Iris pigment epithelial cell (primary cell): ENCODE measurements around the gene HBB.

Experiments used
- DNase-seq: peaks from one replicate; pipeline ENCODE4 v3.0.0-alpha.2; 2011; ENCODE audit warnings: low read depth

Gene HBB

DNA sequence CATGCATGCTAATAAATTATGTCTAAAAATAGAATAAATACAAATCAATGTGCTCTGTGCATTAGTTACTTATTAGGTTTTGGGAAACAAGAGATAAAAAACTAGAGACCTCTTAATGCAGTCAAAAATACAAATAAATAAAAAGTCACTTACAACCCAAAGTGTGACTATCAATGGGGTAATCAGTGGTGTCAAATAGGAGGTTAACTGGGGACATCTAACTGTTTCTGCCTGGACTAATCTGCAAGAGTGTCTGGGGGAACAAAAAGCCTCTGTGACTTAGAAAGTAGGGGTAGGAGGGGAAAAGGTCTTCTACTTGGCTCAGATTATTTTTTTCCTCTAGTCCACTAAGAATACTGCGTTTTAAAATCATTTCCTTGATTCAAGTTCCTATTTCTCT lies 810 bp upstream of the HBB start:
- DNase-seq: no peak

DNA sequence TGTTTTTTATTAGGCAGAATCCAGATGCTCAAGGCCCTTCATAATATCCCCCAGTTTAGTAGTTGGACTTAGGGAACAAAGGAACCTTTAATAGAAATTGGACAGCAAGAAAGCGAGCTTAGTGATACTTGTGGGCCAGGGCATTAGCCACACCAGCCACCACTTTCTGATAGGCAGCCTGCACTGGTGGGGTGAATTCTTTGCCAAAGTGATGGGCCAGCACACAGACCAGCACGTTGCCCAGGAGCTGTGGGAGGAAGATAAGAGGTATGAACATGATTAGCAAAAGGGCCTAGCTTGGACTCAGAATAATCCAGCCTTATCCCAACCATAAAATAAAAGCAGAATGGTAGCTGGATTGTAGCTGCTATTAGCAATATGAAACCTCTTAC lies 1.4 kb downstream of the HBB start:
- no peak for DNase-seq

DNA sequence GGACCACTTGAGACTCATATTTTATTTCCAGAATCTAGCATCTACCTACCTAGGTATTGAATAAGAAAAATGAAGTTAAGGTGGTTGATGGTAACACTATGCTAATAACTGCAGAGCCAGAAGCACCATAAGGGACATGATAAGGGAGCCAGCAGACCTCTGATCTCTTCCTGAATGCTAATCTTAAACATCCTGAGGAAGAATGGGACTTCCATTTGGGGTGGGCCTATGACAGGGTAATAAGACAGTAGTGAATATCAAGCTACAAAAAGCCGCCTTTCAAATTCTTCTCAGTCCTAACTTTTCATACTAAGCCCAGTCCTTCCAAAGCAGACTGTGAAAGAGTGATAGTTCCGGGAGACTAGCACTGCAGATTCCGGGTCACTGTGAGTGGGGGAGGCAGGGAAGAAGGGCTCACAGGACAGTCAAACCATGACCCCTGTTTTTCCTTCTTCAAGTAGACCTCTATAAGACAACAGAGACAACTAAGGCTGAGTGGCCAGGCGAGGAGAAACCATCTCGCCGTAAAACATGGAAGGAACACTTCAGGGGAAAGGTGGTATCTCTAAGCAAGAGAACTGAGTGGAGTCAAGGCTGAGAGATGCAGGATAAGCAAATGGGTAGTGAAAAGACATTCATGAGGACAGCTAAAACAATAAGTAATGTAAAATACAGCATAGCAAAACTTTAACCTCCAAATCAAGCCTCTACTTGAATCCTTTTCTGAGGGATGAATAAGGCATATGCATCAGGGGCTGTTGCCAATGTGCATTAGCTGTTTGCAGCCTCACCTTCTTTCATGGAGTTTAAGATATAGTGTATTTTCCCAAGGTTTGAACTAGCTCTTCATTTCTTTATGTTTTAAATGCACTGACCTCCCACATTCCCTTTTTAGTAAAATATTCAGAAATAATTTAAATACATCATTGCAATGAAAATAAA lies 2.1 kb downstream of the HBB start:
- no peak for DNase-seq

DNA sequence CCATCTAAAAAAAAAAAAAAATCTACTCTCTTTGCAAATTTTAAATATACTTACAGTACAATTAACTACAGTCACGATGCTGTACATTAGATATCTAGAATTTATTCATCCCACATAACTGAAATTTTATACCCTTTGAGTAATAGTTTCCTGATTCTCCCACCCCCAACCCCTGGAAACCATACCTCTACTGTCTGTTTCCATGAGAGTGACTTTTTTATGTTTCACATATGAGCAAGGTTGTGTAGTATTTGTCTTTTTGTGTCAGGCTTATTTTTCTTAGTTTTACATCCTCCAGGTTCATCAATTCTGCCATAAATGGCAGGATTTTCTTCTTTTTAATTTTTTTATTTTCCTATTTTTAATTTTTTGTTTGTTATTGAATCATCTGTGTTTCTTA lies 3.2 kb downstream of the HBB start:
- DNase-seq: no peak

DNA sequence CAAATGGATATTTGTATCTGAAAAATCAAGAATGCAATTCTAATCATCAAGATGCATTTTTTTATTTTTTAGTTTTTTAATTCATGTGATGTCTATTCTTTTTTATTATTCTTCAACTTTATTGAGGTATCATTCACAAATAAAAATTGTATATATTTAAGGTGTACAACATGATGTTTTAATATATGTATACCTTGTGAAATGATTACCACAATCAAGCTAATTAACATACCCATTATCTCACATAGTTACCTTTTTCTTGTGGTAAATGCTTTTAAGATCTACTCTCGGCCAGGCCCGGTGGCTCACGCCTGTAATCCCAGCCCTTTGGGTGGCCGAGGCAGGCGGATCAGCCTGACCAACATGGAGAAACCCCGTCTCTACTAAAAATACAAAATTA lies 3.7 kb downstream of the HBB start:
- DNase-seq: no peak

DNA sequence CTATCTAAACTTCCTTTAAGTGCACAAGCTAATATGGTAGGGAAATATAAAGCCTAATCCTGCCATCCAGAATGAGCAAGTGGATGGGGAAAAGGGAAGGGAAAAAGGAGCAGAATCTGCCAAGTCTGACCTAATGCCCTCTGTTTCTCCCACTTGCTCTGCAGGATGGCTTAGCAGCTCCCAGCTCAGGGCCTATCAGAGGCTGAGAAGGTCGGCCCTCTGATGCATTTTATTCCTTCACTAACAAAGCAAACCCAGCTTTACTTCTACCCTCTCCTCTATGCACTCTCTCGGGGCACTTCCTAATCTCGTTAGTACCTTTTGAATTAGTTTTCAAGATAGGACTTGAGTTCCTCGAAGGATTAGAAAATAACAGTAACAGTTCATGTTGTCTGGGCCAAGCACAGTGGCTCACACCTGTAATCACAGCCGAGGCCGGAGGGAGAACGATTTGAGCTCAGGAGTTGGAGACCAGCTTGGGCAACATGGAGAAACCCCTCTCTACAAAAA lies 16.4 kb downstream of the HBB start:
- DNase-seq: no peak

DNA sequence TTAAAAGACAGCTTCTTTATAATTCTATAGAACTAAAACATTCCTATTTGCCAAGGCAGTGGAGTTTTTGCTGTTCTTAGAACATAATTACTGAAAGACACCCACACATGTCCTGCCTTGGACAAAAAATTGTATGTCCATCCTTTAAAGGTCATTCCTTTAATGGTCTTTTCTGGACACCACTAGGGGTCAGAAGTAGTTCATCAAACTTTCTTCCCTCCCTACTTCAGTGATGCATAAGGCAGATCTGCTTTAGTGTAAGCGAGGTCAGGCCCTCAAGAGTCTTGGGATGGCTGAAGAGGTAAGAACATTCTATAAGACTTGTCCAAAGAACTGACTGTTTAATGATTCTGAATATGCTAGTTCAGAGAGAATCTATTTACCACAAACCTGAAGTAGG lies 22.1 kb downstream of the HBB start:
- DNase-seq: peak; percentile 85

DNA sequence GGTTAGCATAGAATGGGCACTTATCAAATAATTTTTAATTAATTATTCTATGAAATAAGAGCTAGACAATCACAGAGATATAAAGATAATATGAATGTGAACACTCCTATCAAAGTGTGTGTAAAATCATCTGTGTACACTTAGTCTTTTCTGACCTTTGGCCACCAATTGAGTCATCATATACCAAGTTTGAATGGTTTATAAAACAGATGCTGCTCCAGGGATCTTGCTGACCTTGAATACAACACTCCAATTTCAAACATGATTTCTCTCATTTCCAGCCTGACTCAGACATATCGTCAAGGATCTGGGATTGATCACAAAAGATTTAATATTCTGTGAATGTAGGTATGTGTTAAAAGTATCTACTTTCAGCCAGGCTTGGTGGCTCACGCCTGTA lies 23.5 kb downstream of the HBB start:
- peak; percentile 62 for DNase-seq

DNA sequence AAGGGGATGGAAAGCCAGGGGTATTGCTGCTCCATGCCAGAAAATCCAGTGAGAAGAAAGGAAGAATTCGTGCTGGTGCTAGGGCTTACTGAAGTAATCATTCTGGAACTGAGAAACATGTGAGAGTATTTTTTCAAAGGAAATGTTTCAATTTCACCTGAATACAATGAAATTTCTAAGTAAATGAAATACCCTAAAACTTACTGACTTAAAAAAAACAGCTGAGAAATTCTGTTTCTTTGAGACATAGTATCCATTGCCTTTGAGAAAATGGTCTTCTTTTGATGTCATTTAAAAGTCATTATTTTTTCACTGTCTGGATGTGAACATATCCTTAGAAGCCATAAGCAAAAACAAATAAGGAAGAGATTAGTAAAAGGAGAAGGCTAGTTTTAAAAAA lies 26.3 kb downstream of the HBB start, which contains the start of gene OR51V1:
OR51V1 (minus strand) TSS at position 101 of the 400 bp plus-strand sequence; CDS start at position 101, 0 bp downstream.
- DNase-seq: no peak

DNA sequence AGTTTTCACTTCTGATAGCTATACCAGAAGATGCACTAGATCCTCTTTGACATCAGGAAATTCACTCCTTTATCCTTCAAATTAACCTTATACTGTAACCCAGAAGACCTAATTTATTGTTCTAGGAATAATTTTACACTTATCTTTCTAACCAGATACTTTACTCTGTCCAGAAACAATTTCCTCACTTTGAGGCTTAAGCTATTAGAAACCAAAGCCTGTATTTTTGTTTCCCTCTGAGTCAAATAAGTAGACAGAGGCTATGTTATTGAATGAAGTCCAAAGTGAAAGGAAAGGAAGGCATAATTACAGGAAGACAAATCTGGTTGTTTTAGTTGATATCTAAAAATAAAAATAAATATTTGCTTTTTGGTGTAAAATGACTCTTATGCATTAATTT lies 28.6 kb downstream of the HBB start:
- DNase-seq: no peak

DNA sequence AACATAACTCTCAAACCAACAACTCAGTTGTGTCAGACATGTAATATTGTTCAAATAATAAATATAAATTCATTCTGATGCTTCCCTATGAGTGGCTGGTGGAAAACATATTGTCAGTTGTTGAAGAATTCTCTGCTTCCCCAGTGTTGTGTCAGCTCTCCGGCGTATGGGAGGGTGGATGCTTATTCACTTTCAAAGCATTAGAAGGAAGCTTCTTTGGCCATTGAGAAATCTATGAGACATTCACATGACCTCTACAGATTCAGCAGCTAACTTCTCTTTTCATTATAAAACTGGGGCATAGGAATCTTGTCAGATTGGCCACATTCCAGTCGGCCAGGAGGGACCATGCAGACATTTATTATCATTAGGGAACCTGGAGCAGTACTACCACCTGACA lies 29.3 kb downstream of the HBB start:
- peak; percentile 90 for DNase-seq

DNA sequence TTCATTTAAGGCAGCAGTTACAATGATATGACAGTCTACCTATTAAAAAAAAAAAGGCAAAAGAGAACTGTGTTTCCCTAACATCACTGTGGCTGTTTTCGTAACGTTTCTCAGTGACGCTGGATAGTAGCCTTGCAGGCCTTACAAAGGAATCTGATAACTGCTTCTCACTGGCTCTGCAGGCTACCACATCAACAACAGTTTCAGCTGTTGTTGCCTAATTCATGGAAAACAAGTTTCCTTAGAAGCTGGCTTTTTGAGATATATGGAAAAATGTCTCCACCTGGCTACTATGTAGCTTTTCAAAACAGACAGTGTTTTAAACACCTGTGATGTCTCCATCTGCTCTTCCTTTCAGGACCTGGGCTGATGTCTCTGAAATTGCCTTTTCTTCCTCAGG lies 30.1 kb downstream of the HBB start:
- peak; percentile 48 for DNase-seq

DNA sequence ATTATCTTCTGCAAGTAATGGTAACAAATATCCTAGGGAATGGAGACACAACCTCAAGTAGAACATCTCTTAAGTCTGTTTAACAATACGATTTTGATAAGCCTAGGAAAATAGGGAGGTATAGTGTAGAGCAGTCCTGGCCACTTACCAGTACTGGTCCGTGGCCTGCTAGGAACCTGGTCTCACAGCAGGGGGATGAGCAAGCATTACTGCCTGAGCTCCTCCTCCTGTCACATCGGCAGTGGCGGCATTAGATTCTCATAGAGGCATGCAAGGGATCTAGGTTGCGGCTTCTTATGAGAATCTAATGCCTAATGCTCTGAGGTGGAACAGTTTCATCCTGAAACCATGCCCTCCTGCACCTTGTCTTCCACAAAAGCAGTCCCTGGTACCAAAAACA lies 30.8 kb downstream of the HBB start:
- DNase-seq: no peak

DNA sequence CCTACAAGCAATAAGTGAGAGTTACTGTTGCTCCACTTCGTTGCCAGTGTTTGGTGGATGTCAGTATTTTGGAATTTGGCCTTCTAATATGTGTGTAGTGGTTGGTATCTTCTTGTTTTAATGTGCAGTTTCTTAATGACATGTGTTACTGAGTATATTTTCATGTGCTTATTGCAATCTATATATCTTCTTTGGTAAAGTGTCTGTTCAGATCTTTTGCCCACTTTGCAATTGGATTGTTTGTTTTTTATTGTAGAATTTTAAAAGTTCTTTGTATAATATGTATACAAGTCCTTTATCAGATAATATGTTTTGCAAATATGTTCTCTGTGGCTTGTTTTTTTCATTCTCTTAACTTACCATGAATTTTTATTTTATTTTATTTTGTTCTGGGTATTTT lies 34.1 kb downstream of the HBB start:
- DNase-seq: no peak

DNA sequence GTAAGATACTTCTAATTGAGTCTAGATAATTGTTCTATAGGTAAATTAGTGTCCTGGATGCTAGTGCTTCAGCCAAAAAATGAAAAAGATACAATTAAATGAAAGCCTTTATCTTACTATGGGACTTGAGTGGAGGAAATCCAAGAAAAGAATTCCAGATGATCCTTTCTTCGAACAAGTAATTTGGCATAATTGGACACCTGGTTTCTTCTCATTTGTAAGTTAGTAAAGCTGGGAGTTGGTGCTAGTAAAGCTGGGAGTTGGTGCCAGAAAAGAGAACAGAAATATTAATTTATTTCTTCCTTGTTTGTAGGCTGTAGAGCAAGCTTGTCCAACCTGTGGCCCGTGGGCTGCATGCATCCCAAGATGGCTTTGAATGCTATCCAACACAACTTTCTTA lies 38.7 kb downstream of the HBB start:
- DNase-seq: no peak

DNA sequence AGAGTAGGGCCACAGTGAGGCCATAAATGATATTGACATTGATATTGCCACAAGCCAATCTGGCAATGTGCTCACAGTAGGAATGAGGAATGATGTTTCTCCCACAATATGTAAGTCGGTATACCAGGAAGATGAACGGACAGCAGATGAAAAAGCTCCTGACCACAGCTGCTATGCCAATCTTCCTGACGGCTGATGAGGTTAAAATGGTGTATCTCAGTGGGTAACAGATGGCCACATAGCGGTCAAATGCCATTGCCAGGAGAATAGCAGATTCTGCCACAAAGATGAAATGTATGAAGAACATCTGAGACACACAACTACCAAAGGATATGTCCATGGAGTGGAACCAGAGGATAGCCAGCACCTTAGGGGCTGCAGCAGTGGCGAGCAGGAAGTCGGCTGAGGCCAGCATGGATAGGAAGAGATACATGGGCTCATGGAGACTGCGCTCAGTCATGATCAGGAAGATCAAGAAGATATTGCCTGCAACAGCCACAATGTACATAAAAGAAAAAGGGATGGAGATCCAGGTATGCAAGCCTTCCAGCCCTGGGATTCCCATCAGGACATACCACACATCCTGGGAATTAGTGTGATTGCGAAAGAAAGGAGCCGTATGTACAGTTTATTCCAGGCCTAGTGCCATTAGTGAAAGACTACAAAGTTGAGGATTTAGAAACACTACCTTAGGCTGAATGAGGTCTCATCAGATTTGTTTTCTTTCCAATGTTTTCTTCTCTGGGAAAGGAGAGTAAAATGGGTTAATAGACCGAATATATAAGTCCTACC lies 48.6 kb downstream of the HBB start:
- DNase-seq: no peak
